ENCODE data around the gene SERTAD1.

The SERTAD1 gene

DNA sequence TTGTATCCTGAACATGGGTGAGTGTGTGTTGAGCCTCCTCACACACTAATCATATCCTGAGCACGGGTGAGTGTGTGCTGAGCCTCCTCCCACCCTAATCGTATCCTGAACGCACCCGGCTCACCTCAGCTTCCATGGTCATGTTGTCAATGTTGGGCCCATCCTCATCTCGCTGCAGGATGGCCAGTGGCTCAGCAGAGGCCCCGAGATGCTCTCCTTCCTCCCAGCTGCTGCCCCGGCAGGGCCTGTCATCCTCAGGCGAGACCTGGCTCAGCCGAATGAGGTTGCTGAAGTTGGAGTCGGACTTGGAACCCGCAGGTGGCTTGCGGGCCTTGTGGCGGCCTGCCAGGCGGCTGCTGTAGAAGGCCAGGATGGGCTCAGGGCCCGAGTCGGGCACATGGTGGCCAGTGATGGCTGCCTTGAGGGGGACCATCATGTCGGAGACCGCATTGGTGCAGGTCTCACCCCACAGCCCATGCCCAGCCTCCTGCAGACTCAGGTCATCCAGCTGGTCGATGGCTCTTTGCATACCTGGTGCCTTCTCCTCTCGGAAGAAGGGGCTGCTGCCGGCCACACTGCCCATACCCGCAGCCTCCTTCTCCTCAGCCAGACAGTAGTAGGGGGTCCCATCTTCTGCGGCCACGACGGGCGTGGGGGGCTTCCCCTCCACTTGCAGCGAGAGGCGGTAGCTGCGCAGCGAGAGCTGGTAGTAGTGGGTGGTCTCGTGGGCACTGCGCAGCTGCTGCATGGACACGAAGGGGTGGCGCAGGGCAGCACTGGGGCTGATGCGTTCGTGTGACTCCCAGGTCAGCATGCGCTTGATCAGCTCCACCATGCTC lies 45.4 kb downstream of the SERTAD1 start:
- DNase-seq (ENCODE audit: low read depth in 1 of 2, low spot score in 1 of 2) = no peak

GRCh38 chr19:40379446-40380198 lies 46.2 kb downstream of the SERTAD1 start:
- no peak for DNase-seq (ENCODE audit: low read depth in 1 of 2, low spot score in 1 of 2)

- no peak for DNase-seq (ENCODE audit: low read depth in 1 of 2, low spot score in 1 of 2)
Observed at GRCh38 chr19:40378509-40378908, 47.3 kb downstream of the SERTAD1 start.

DNA sequence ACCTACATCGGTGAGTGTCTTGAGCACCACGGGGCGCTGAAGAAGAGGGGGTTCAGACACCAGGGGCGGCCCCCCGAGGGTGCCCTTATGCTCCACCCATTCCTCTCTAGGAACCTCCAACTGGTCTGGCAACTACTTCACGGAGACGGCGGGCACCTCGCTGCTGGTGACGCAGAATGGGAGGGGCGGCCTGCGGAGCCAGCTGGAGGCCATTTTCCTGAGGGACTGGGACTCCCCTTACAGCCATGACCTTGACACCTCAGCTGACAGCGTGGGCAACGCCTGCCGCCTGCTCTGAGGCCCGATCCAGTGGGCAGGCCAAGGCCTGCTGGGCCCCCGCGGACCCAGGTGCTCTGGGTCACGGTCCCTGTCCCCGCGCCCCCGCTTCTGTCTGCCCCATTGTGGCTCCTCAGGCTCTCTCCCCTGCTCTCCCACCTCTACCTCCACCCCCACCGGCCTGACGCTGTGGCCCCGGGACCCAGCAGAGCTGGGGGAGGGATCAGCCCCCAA lies 47.9 kb downstream of the SERTAD1 start:
- no peak for DNase-seq (ENCODE audit: low read depth in 1 of 2, low spot score in 1 of 2)

DNA sequence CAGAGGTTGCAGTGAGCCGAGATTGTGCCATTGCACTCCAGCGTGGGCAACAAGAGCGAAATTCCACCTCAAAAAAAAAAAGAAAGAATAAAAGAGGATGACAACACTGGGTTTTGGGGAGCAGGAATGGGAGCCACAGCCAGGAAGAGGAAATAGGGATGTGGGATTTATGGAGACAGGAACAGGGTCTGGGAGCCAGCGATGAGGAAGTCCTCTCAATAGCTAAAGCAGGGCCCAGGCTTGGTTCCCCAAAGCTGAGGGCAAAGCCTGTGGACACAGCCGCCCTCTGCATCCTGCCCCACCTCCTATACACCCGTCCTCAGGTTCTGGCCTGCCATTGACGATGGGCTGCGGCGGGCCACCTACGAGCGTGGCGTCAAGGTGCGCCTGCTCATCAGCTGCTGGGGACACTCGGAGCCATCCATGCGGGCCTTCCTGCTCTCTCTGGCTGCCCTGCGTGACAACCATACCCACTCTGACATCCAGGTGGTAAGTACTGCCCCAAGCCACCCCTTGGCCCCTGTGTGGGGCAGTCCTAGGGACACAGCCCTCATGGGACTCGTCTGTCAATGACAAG lies 49.4 kb downstream of the SERTAD1 start:
- no peak for DNase-seq (ENCODE audit: low read depth in 1 of 2, low spot score in 1 of 2)

DNA sequence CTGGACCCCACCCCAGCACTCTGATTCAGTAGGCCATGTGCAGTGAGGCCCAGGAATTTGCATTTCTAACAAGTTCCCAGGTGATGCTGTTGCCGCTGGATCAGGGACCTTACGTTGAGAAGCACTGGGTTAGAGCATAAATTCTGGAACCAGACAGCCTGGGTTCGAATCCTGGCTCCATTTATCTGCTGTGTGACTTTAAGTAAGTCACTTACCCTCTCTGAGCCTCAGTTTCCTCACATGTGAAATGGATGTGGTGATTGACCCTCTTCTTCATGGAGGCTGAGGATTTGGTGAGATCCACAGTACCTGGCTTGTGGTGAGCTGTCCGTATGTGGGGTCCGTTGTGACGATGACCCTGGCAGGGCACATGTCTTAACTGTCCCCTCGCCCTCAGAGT lies 51.7 kb downstream of the SERTAD1 start:
- DNase-seq (ENCODE audit: low read depth in 1 of 2, low spot score in 1 of 2) = no peak

GRCh38 chr19:40371802-40372122 lies 54.0 kb downstream of the SERTAD1 start:
- DNase-seq (ENCODE audit: low read depth in 1 of 2, low spot score in 1 of 2) = no peak

Data from activated T-helper 1 cell treated with anti-CD3 and anti-CD28 coated beads, Interleukin-2, amount 50 U/mL, for 16 hours (primary cell).